Rectal smooth muscle tissue (tissue), 1 donor: Measurements from ENCODE around the gene MPO.

Experiments used
- H3K27ac ChIP-seq: one replicate; pipeline ENCODE4 v1.7.0; 2013; ENCODE audit warnings: low read depth, low read length, inconsistent platforms
- H3K27me3 ChIP-seq: one replicate; pipeline ENCODE4 v1.7.0; 2013; ENCODE audit warnings: low read length; ENCODE audit not compliant: control insufficient read depth, insufficient read depth
- H3K36me3 ChIP-seq: one replicate; pipeline ENCODE4 v1.7.0; 2013; ENCODE audit warnings: low read length; ENCODE audit not compliant: control insufficient read depth, insufficient read depth
- H3K4me1 ChIP-seq: one replicate; pipeline ENCODE4 v1.7.0; 2013; ENCODE audit warnings: low read length; ENCODE audit not compliant: control insufficient read depth, insufficient read depth
- H3K4me3 ChIP-seq: one replicate; pipeline ENCODE4 v1.7.0; 2013; ENCODE audit warnings: low read length
- H3K9ac ChIP-seq: one replicate; pipeline ENCODE4 v1.7.0; 2013; ENCODE audit warnings: low read length

The MPO gene

GRCh38 chr17:58289869-58290268, 9.1 kb upstream of the MPO start:
- no peak overlapping the region for H3K4me3 ChIP-seq
- peaks cover 2% of the 10 kb centered on the region for H3K27me3 ChIP-seq
- no peaks in the 10 kb centered on the region for H3K4me1 ChIP-seq
- H3K27ac ChIP-seq: no peak overlapping the region
- no peak overlapping the region for H3K9ac ChIP-seq
- H3K36me3 ChIP-seq: no peaks in the 10 kb centered on the region

DNA sequence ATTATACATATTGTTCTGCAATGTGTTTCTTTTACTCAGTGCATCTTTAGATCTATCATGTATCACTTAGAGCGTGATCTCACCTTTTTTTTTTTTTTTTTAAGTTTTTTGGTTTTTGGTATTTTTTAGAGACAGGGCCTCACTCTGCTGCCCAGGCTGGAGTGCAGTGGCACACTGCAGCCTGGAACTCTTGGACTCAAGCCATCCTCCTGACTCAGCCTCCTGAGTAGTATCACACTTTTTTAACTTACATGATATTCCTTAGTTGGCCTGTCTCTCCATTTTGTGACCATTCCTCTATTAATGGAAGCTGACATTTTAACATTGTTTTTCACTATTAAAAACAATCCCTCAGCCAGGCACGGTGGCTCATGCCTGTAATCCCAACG, 4.7 kb upstream of the MPO start:
- H3K4me1 ChIP-seq: no peaks in the 10 kb centered on the region
- H3K27me3 ChIP-seq: no peaks in the 10 kb centered on the region
- H3K9ac ChIP-seq: no peak overlapping the region
- no peak overlapping the region for H3K27ac ChIP-seq
- H3K36me3 ChIP-seq: no peaks in the 10 kb centered on the region
- no peak overlapping the region for H3K4me3 ChIP-seq

GRCh38 chr17:58284613-58285421, 4.1 kb upstream of the MPO start:
- Histone ChIP-seq H3K27ac (no peak overlapping the region), H3K36me3 (no peaks in the 10 kb centered on the region), H3K4me1 (no peaks in the 10 kb centered on the region), H3K9ac (no peak overlapping the region), H3K4me3 (no peak overlapping the region), H3K27me3 (no peaks in the 10 kb centered on the region)

GRCh38 chr17:58283674-58284612, 3.2 kb upstream of the MPO start:
- no peaks in the 10 kb centered on the region for H3K36me3 ChIP-seq
- H3K27me3 ChIP-seq: peaks cover 3% of the 10 kb centered on the region
- no peak overlapping the region for H3K4me3 ChIP-seq
- no peaks in the 10 kb centered on the region for H3K4me1 ChIP-seq
- H3K27ac ChIP-seq: no peak overlapping the region
- no peak overlapping the region for H3K9ac ChIP-seq

- Histone ChIP-seq H3K9ac (no peak overlapping the region), H3K4me3 (no peak overlapping the region), H3K4me1 (no peaks in the 10 kb centered on the region), H3K27ac (no peak overlapping the region), H3K27me3 (peaks cover 3% of the 10 kb centered on the region), H3K36me3 (no peaks in the 10 kb centered on the region)
Observed at GRCh38 chr17:58282442-58282841, 1.7 kb upstream of the MPO start.

- no peak overlapping the region for H3K9ac ChIP-seq
- H3K27ac ChIP-seq: no peak overlapping the region
- no peaks in the 10 kb centered on the region for H3K36me3 ChIP-seq
- H3K27me3 ChIP-seq: peaks cover 3% of the 10 kb centered on the region
- no peak overlapping the region for H3K4me3 ChIP-seq
- no peaks in the 10 kb centered on the region for H3K4me1 ChIP-seq
Observed at GRCh38 chr17:58281511-58282011, 826 bp upstream of the MPO start.

- no peak overlapping the region for H3K9ac ChIP-seq
- no peak overlapping the region for H3K27ac ChIP-seq
- no peaks in the 10 kb centered on the region for H3K36me3 ChIP-seq
- peaks cover 3% of the 10 kb centered on the region for H3K27me3 ChIP-seq
- H3K4me3 ChIP-seq: no peak overlapping the region
- H3K4me1 ChIP-seq: no peaks in the 10 kb centered on the region
Observed at GRCh38 chr17:58279736-58280479, 827 bp downstream of the MPO start.

DNA sequence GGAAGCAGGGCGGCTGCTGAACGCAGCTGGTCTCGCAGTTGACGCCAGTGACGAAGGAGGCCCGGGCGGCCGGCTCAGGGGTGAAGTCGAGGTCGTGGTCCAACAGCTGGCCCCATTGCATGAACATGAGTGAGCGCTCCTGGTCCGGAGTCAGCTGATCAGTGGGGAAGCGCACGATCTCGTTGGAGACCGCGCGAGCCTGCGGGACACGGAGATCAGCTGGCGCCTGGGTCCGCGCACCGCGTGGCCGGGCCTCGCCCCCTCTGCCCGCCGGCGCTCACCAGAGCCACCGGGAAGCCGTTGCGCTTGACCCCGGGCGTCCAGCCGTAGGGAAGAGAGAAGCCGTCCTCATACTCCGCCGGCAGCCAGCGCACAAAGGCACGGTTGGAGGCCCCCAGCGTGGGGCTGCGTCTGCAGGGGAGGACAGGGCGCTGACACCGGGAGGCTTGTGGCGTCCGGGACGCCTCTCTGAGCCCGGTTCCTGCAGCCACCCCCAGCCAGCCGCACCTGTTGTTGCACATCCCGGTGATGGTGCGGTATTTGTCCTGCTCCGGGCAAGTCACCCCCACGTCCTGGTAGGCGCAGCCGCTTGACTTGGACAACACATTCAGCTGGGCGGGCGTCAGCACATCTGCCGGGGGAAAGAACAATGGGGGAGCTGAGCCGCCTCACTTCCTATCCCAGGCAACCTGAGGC, 1.6 kb downstream of the MPO start:
- Histone ChIP-seq H3K4me1 (no peaks in the 10 kb centered on the region), H3K27me3 (peaks cover 3% of the 10 kb centered on the region), H3K27ac (no peak overlapping the region), H3K4me3 (peak overlapping the region; percentile 32), H3K9ac (no peak overlapping the region), H3K36me3 (no peaks in the 10 kb centered on the region)

GRCh38 chr17:58278661-58279015, 2.1 kb downstream of the MPO start:
- Histone ChIP-seq H3K27ac (no peak overlapping the region), H3K4me1 (no peaks in the 10 kb centered on the region), H3K4me3 (no peak overlapping the region), H3K9ac (no peak overlapping the region), H3K36me3 (no peaks in the 10 kb centered on the region), H3K27me3 (peaks cover 3% of the 10 kb centered on the region)

DNA sequence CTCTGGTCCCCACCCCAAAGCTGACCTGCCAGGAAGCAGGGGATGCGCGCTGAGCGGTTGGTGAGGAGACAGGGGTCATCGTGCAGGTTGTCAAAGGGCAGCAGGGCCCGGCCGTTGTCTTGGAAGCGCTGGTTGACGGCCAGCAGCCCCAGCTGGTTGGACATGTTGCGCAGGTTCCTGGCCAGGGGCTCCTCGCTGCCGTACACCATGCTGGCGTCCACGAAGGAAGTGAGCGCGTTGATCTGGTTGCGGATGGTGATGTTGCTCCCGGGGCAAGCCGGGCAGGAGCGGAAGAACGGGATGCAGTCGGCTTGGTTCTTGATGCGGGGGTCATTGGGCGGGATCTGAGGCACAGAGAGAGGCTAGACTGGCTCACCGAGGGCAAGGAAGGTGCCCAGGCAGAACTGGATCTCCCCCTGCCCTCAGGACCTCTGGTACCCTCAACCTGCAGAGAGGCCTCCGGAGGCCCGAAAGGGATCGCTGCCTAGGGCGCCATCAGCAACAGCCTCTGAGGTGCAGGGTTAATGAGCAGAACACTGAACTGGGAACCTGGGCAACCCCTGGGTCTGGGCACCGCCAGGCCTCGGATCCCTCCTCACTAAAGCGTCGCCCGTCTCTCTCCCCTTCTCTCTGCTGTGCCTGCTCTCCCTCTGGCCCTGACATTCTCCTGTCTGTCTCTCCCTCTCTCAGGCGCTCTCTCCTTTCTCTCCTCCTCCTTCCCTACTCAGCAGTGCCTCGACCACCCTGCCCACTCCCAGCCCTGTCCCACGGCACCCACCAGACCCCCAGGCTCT, 2.7 kb downstream of the MPO start:
- Histone ChIP-seq H3K27me3 (peaks cover 3% of the 10 kb centered on the region), H3K4me1 (no peaks in the 10 kb centered on the region), H3K36me3 (no peaks in the 10 kb centered on the region), H3K27ac (no peak overlapping the region), H3K9ac (no peak overlapping the region), H3K4me3 (no peak overlapping the region)

GRCh38 chr17:58277107-58277801, 3.5 kb downstream of the MPO start:
- H3K9ac ChIP-seq: no peak overlapping the region
- H3K36me3 ChIP-seq: no peaks in the 10 kb centered on the region
- no peak overlapping the region for H3K27ac ChIP-seq
- H3K4me1 ChIP-seq: no peaks in the 10 kb centered on the region
- peaks cover 3% of the 10 kb centered on the region for H3K27me3 ChIP-seq
- H3K4me3 ChIP-seq: no peak overlapping the region
